ENCODE measurements around the gene SMTN.
"Not testable (repeated sequence)": the region's sequence is repeated elsewhere in the genome, so short reads cannot be mapped to it uniquely, and the experiment has no call there.

SMTN gene

GRCh38 chr22:31073125-31073524 is 8.0 kb upstream of the SMTN start:
- DNase-seq (ENCODE audit: low read depth in 2 of 2): not testable (repeated sequence)

DNA sequence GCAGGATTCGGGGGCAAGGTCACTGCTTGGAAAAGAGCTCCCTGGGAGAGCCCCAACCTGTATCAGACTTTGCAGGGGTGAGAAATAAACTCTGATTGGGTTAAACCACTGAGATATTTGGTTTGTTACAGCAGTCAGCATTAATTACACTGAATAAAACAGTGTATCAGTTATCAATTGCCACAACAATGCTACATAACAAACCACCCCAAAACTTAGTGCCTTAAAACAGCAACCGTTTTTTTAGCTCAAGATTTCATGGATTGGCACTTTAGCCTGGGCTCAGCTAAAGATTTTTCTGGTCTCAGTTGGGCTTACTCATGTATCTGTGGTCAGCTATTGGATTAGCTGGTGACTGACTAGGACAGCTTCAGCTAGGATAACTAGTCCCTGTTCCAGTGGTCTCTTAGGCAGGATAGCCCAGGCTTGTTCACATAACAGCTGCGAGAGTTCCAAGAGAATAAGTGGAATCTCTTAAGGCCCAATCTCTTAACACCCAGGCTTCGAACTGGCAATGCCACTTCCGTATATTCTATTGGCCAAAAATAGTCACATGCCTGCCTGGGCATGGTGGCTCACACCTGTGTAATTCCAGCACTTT is 7.5 kb upstream of the SMTN start:
- DNase-seq (ENCODE audit: low read depth in 2 of 2): not testable (repeated sequence)

DNA sequence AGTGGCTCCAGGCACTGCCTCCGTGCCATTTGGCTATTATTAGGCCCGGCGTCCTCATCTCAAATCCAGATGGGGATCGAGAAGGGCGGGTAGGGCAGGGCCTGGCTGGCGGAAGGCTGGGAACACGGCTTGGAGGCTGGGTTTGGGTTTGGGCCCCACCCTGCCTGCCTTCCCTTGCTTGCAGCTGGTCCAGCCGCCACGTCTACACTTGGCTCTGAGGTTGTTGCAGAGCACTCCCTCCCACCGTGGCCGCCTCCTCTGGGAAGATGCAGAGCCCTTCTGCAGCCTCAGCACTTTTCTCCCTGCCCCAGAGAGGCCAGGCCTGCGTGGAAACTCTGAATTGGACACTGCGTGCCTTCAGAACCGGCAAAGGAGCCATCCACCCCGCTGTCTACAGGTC is 5.2 kb upstream of the SMTN start:
- DNase-seq (ENCODE audit: low read depth in 2 of 2): no peak

DNA sequence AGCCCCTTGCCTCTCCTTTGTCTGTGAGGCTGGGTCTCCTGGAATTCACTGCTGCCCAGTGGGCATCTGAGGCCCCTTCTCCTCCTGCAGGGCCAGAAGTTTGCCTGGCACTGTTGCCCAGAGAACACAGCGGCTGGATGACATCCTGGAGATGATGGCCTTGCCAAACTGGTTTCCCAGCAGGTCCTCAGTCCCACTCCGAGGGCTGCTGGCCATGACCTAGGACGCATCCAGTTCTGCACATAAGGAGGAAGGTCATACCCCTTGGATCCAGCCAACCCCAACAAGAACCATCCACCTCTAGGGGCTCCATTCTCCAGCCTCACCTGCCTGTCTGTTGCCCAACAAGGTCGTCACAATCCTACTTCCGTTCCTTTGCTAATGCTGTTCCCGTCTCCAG is 3.4 kb upstream of the SMTN start:
- no peak for DNase-seq (ENCODE audit: low read depth in 2 of 2)

- not testable (repeated sequence) for DNase-seq (ENCODE audit: low read depth in 2 of 2)
These were observed 2.7 kb upstream of the SMTN start for GRCh38 chr22:31078389-31078788.

GRCh38 chr22:31079095-31079642 is 1.9 kb upstream of the SMTN start:
- no peak for DNase-seq (ENCODE audit: low read depth in 2 of 2)

DNA sequence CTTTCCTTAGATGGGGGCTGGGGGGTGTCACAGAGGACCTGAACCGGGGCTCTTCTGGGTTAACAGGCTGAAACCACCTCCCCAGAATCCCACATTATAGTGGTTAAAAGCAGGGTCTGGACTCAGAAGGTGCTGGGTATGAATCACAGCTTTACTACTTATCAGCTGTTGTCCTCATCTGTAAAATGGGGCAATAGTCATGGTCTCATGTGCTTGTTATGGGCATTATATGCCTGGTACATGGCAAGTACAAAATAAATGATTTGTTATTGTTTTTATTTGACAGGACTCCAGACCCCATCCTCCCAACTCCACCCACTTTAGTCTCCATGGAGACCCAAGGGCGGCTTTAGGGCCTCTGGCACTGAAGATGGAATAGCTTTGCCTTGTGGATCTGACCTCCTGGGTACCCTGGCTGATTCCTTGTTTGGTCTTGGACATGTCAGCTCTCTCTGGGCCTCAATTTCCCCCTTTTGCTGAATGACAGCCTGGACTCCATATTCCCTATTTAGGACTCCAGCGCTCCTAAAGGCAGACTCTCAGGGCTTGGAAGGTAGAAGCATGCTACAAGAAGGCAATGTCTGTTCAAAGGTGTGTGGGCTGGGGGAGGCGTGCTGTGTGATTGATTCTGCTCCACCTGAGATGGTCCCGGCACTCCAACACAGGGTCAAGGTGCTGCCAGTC is 812 bp upstream of the SMTN start:
- DNase-seq (ENCODE audit: low read depth in 2 of 2): no peak

DNA sequence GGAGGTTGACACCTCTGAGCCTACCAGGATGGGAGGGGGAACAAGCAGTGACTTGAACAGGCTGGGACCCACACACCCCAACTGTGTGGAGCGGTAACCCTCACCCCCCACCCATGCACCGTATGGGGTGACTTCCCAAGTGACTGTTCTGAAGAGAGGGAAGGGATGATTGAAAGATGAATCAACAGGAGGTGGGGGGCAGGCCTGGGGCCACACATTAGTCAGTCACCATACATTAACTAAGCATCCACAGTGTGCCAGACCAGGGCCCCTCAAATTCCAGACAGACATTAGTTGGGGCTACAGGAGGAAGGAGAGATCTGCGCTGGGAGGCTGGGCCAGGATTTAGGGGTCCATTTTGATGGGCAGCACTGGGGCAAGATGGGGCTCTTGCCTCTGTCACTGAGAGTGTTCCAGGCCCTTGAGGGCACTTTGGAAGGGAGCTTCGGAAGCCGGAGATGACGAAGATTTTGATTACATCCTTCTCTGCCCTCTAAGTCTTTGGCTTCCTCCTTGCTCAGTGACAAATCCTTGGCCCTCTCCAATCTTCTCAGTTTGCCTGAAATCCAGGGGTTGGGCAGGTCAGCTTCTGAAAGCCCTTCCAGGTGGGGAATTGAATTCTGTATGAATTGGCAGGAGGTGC is 966 bp downstream of the SMTN start:
- DNase-seq (ENCODE audit: low read depth in 2 of 2): no peak

DNA sequence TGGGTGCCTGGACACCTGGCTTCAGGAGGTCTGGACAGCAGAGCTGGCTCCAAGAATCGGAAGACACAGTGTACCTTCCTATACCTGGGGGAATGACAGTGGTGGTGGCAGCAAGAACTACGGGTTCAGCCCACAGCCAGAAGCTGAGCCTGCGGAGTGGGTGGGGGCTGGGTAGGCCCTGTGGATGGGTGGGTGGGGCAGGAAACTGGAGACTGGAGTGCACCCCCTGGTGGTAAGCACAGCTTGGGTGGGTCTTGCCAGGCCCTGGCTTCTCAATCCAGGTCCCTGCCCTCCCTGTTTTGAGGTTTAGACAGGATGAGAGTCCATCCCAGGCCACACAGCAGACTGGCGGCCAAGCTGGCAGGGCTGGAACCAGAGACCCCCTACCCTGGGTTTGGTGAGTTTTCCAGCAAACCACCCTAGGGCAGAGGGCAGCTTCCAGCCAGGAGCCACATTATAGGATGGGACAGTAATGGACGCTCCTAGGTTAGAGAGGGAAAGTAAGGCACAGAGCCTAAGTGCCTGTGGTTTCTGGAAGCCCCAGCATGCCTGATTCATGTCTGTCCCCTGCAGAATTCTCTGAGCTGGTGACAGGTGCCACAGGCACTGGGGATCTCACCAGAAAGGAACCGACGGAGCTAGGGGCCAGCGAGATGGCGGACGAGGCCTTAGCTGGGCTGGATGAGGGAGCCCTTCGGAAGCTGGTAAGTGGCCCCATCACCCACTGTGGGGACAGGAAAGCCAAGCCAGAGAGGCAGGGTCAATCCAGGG is 1.7 kb downstream of the SMTN start:
- DNase-seq (ENCODE audit: low read depth in 2 of 2): peak in 1 of 2 donors; percentile 13

- no peak for DNase-seq (ENCODE audit: low read depth in 2 of 2)
These were observed 2.3 kb downstream of the SMTN start for GRCh38 chr22:31083377-31083768.

DNA sequence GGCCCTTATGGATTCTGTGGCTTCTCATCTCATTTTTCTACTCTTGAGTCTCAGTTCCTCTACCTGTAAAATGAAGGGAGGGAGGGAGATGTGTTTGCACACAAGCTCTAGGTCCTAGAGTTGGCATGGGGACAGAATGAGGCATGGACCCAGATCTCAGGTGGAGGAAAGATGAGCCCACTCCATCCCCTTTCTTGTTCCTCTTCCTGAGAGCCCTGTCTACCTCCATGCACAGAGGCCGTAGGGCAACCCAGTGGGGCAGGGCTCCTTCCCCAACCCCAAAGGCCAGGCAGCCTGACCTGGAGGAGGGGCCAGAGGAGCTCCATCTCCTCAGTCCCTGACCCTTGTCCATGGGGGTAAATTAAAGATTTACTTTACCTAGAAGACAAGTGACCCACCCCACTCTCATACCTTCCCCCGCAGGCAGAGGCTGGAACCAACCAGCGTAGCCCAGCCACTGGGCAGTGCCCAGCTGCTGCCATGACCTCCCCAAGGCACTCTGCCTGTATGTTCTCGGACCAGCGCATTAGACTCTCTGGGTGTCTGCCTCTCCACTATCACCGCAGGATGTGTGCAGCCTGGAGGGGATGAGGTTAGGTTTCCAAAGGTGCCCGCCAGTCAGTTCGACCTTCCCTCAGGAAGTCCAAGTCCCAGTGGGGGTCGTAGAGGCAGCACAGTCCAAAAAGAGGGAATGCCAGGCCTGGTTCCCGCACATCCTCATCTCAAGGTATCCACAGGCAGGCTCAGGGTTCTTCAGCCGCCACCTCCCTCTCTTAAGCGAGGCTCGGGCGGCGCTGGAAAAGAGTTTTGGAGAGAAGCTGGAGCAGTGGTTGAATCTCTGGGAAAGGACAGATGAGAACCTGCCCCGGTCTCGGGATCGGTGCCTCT is 3.0 kb downstream of the SMTN start:
- DNase-seq (ENCODE audit: low read depth in 2 of 2): no peak

DNA sequence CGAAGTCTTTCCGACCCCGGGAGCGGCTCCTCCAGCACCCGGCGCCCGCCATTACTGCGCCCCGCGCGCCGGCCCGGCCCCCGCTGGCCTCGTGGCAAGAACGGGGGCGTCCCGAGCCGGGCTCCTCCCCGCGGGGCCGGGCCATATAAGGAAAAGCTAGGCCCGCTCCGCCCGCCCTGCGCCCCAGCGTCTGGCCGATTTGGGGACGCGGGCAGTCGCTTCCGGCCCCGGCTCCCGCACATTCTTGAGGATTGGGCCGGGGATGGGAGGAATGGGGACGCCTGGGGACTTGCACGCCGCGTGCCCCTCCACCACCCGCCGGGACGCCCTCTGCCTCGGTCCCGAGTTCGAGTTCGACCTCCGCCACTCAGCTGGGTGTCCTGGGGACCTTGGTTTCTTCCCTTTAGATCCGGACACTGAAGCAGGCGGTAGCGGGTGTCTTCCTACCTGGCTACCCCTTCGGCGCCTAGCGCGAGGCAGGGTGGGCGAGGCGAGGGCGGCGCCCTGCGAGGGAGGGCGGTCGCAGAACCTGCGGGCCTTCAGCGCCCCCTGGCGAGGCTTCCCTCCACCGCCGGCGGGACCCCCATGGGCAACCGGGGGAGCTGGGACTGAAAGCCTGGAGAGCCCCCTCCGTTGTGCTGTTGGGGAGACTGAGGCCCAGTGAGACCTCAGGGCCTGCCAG is 3.8 kb downstream of the SMTN start:
- DNase-seq (ENCODE audit: low read depth in 2 of 2): peak; percentile 71 to 77

- DNase-seq (ENCODE audit: low read depth in 2 of 2): no peak
These were observed 4.3 kb downstream of the SMTN start for GRCh38 chr22:31085493-31085824.

DNA sequence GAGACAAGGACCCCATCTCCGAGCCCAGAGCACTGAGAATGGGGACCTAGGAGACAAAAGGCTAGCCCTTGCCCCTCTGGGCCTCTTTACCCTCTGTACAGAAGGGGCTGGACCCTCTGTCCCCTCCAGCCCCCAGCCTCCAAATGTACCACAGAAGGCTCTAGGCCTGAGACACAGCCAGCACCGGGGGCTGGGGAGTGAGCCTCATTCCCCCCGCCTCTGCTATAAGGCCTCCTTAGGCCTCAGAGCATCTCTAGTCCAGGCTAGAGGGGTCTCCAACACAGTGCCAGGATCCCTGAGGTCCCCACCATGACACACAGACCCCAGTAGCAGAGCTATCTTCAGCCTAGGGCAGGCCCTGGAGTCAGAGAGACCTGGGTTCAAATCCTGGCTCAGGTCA is 4.8 kb downstream of the SMTN start:
- DNase-seq (ENCODE audit: low read depth in 2 of 2): no peak

GRCh38 chr22:31086703-31087330 is 5.7 kb downstream of the SMTN start:
- no peak for DNase-seq (ENCODE audit: low read depth in 2 of 2)

- DNase-seq (ENCODE audit: low read depth in 2 of 2): no peak
These were observed 6.7 kb downstream of the SMTN start for GRCh38 chr22:31087744-31088215.

DNA sequence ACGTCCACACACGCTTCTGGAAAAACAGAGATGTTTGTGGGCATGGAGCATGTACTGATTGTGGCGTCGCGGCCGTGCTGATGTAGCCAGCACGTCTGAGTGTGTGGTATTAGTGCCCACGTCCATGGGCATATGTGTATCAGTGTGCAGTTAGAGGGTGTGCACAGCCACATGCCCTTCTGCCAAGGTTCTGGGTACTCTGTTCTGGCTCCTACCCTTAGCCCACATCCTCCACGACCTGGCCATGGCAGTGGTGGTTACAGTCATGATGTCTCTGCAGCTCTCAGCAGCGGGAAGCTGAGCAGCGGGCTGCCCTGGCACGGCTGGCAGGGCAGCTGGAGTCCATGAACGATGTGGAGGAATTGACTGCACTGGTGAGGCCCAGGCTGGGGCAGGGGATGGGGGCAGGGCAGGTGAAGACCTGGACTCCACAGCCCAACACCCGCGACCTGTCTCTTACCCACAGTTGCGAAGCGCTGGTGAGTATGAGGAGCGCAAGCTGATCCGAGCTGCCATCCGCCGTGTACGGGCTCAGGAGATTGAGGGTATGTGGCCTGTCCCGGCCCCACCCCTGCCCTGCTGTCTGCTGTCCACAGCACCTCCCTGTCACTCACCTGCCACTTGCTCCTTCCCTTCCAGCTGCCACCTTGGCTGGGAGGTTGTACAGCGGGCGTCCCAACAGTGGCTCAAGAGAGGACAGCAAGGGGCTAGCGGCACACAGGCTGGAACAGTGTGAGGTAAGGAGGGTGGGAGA is 7.3 kb downstream of the SMTN start:
- no peak for DNase-seq (ENCODE audit: low read depth in 2 of 2)

GRCh38 chr22:31089160-31090100 is 8.3 kb downstream of the SMTN start:
- DNase-seq (ENCODE audit: low read depth in 2 of 2): no peak

Data from stimulated activated CD8-positive, alpha-beta memory T cell treated with anti-CD3 and anti-CD28 coated beads, Interleukin-7, amount 100 ng/mL, for 1 hour (primary cell).